Uterus (tissue), 4 donors: Measurements from ENCODE around the gene ATP2C2. TPM values are rescaled to one million over a fixed set of nuclear protein-coding genes. Genes with fewer than 3 reads are reported as not detected.

ENCODE experiments used
- DNase-seq, 2 donors: peaks; one replicate each; pipeline ENCODE4 v3.0.0-alpha.2; 2019 to 2020
- H3K27ac ChIP-seq, 2 donors: fragments of 200-600 bp; sonication (generic); 1 replicate in 1 of 2; 2 replicates in 1 of 2; pipeline ENCODE4 v1.5.1; 2016 to 2018
- H3K27me3 ChIP-seq, 2 donors: fragments of 200-600 bp; sonication (generic); one replicate each; pipeline ENCODE4 v1.5.1; 2018 to 2019; ENCODE audit warnings: control low read depth in 1 of 2
- H3K36me3 ChIP-seq, 2 donors: fragments of 200-600 bp; sonication (generic); one replicate each; pipeline ENCODE4 v1.5.1; 2019; ENCODE audit warnings: control low read depth in 1 of 2
- H3K4me1 ChIP-seq, 2 donors: fragments of 200-600 bp; sonication (generic); one replicate each; pipeline ENCODE4 v1.5.1; 2018 to 2019; ENCODE audit warnings: control low read depth in 1 of 2
- H3K4me3 ChIP-seq, 2 donors: fragments of 200-600 bp; sonication (generic); 1 replicate in 1 of 2; 2 replicates in 1 of 2; pipeline ENCODE4 v1.5.1; 2018 to 2019; ENCODE audit warnings: mild to moderate bottlenecking in 1 of 2
- H3K9me3 ChIP-seq, 2 donors: fragments of 200-600 bp; sonication (generic); one replicate each; pipeline ENCODE4 v1.5.1; 2019; ENCODE audit warnings: control low read depth in 1 of 2
- CTCF ChIP-seq, 4 experiments: fragments of 200-600 bp in 2 of 4; fragments of 450-650 bp in 2 of 4; sonication (generic) in 2 of 4; IDR thresholded peaks; one replicate each; pipeline ENCODE4 v1.5.1; 2016 to 2019; ENCODE audit warnings: antibody characterized with exemption in 4 of 4, mild to moderate bottlenecking in 2 of 4, moderate library complexity in 1 of 4
- POLR2A ChIP-seq, 2 donors: fragments of 450-650 bp; IDR thresholded peaks; one replicate each; pipeline ENCODE4 v1.6.1; 2016; ENCODE audit warnings: antibody characterized with exemption in 2 of 2, mild to moderate bottlenecking in 1 of 2, moderate library complexity in 1 of 2
- intact Hi-C: fragments of 100-400 bp; cut with DNase I; formaldehyde crosslinking; loops from one replicate; pipeline ENCODE4 v1.15.1; 2023; ENCODE audit warnings: low total_unique reads
- total RNA-seq, 4 donors: library from RNA; depleted of rRNA in 3 of 4; stranded (reverse); fragments of >200 nt in 3 of 4; gene quantifications; one replicate each; pipeline versions ENCODE4 v1.1.0 to v1.2.4, GENCODE V29; 2014 to 2023
- donor health status: DM: yes; HTN: yes; CAD: no.

ATP2C2 gene
- total RNA-seq, 4 donors from 2014 or later, result 0.51 to 1.8 (median 0.84) TPM

GRCh38 chr16:84485255-84486010 lies 117.1 kb downstream of the ATP2C2 start:
- Histone ChIP-seq H3K4me1 (no peaks in the 10 kb centered on the region), H3K9me3 (no peaks in the 10 kb centered on the region), H3K27ac (no peak overlapping the region), H3K27me3 (no peaks in the 10 kb centered on the region), H3K4me3 (no peak overlapping the region), H3K36me3 (no peaks in the 10 kb centered on the region)
- intact Hi-C loops, result no loop called here
- TF ChIP-seq CTCF (IDR thresholded peaks at IDR 0.05), result no peak
- DNase-seq, result no peak

GRCh38 chr16:84486126-84486525 lies 117.8 kb downstream of the ATP2C2 start:
- intact Hi-C loops, result no loop called here

GRCh38 chr16:84486551-84487235 lies 118.4 kb downstream of the ATP2C2 start:
- intact Hi-C loops, result no loop called here
- DNase-seq, result no peak
- H3K9me3 ChIP-seq, result no peaks in the 10 kb centered on the region
- H3K4me3 ChIP-seq, result no peak overlapping the region
- H3K36me3 ChIP-seq, result no peaks in the 10 kb centered on the region
- no peak for TF ChIP-seq POLR2A (IDR thresholded peaks at IDR 0.05)
- no peak for TF ChIP-seq CTCF (IDR thresholded peaks at IDR 0.05)
- H3K4me1 ChIP-seq, result no peaks in the 10 kb centered on the region
- no peak overlapping the region for H3K27ac ChIP-seq
- H3K27me3 ChIP-seq, result no peaks in the 10 kb centered on the region

More at GRCh38 chr16:84486126-84486525, 117.8 kb downstream of the ATP2C2 start:
- H3K9me3 ChIP-seq, result no peaks in the 10 kb centered on the region
- no peaks in the 10 kb centered on the region for H3K4me1 ChIP-seq
- no peaks in the 10 kb centered on the region for H3K36me3 ChIP-seq
- H3K4me3 ChIP-seq, result no peak overlapping the region
- DNase-seq, result no peak
- H3K27ac ChIP-seq, result no peak overlapping the region
- no peaks in the 10 kb centered on the region for H3K27me3 ChIP-seq
- TF ChIP-seq POLR2A (IDR thresholded peaks at IDR 0.05) (no peak), CTCF (IDR thresholded peaks at IDR 0.05) (no peak)

GRCh38 chr16:84487358-84487757 lies 119.0 kb downstream of the ATP2C2 start:
- Histone ChIP-seq H3K4me1 (no peaks in the 10 kb centered on the region), H3K9me3 (no peaks in the 10 kb centered on the region), H3K27me3 (no peaks in the 10 kb centered on the region), H3K4me3 (no peak overlapping the region), H3K27ac (no peak overlapping the region), H3K36me3 (no peaks in the 10 kb centered on the region)
- intact Hi-C loops, result no loop called here
- TF ChIP-seq POLR2A (IDR thresholded peaks at IDR 0.05), result no peak
- TF ChIP-seq CTCF (IDR thresholded peaks at IDR 0.05), result no peak
- DNase-seq, result no peak

GRCh38 chr16:84489131-84489530 lies 120.8 kb downstream of the ATP2C2 start:
- no peak for DNase-seq
- Histone ChIP-seq H3K4me1 (no peaks in the 10 kb centered on the region), H3K9me3 (peaks cover 0 to 4% of the 10 kb centered on the region in 2 donors), H3K36me3 (no peaks in the 10 kb centered on the region), H3K27me3 (no peaks in the 10 kb centered on the region), H3K4me3 (no peak overlapping the region), H3K27ac (no peak overlapping the region)
- TF ChIP-seq CTCF (IDR thresholded peaks at IDR 0.05) (no peak), POLR2A (IDR thresholded peaks at IDR 0.05) (no peak)
- intact Hi-C loops, result no loop called here
